ENCODE data around the gene SEH1L. TPM values are rescaled to one million over a fixed set of nuclear protein-coding genes. Genes with fewer than 3 reads are reported as not detected.

SEH1L gene
- total RNA-seq, 4 donors from 2014 or later = 21.9 to 55.5 (median 38.9) TPM

DNA sequence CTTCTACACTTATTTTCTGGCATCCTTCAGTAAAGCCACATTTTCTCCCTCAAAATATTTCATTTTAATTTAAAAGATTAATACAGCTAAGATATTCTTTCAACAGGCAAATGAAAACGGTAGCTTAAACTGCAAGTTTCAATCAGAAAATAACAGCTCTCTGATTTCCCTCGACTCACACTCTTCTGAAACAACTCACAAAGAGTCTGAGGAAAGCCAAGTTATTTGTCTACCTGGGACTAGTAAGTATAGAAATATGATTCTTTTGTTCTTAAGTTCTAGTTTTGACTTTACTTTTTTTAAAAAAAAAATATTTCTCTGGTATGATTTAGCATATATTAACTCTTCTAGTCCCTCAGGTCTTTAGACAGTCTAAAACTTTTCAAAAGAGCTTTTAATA is 70.6 kb downstream of the SEH1L start:
- intact Hi-C loops (cut with DNase I) = no loop called here
- peaks cover 7 to 83% (median 17%) of the 10 kb centered on the region in 3 donors for H3K36me3 ChIP-seq
- H3K27ac ChIP-seq = no peak overlapping the region
- WGBS, 2 donors = 55 to 83% methylated on average over 2 of the region's 2 CpGs
- no peaks in the 10 kb centered on the region for H3K27me3 ChIP-seq
- H3K9me3 ChIP-seq = peaks cover 0 to 4% (median 0%) of the 10 kb centered on the region in 3 donors
- DNase-seq = no peak
- peaks cover 0 to 13% (median 0%) of the 10 kb centered on the region in 3 donors for H3K4me1 ChIP-seq
- H3K4me3 ChIP-seq = no peak overlapping the region
- no peak for TF ChIP-seq POLR2A (IDR thresholded peaks at IDR 0.05)
- TF ChIP-seq, protein P1, sequence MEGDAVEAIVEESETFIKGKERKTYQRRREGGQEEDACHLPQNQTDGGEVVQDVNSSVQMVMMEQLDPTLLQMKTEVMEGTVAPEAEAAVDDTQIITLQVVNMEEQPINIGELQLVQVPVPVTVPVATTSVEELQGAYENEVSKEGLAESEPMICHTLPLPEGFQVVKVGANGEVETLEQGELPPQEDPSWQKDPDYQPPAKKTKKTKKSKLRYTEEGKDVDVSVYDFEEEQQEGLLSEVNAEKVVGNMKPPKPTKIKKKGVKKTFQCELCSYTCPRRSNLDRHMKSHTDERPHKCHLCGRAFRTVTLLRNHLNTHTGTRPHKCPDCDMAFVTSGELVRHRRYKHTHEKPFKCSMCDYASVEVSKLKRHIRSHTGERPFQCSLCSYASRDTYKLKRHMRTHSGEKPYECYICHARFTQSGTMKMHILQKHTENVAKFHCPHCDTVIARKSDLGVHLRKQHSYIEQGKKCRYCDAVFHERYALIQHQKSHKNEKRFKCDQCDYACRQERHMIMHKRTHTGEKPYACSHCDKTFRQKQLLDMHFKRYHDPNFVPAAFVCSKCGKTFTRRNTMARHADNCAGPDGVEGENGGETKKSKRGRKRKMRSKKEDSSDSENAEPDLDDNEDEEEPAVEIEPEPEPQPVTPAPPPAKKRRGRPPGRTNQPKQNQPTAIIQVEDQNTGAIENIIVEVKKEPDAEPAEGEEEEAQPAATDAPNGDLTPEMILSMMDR (IDR thresholded peaks at IDR 0.05) = no peak

DNA sequence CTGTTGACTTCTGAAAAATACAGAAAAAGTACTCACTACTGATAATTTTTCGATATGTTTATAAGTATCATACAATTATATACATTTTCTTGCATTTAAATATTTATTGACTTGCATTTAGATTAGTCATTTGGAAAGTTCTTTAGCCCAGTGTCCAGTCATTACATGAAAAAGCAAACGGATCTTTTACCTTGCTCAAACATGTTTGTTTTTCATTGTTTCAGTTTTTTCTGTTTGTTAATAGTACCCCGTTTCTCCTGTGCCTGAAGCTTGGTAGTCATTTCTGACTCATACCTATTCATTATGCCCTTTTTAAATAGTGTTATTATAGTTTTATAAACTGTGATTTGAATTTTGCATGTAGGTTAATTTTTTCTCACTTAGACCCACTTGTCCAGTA is 71.5 kb downstream of the SEH1L start:
- Histone ChIP-seq H3K4me1 (peaks cover 0 to 13% (median 0%) of the 10 kb centered on the region in 3 donors), H3K9me3 (peaks cover 0 to 4% (median 0%) of the 10 kb centered on the region in 3 donors), H3K27me3 (no peaks in the 10 kb centered on the region), H3K27ac (no peak overlapping the region), H3K4me3 (no peak overlapping the region), H3K36me3 (peaks cover 7 to 80% (median 13%) of the 10 kb centered on the region in 3 donors)
- TF ChIP-seq, protein P1 (IDR thresholded peaks at IDR 0.05) = no peak
- TF ChIP-seq POLR2A (IDR thresholded peaks at IDR 0.05) = no peak
- DNase-seq = no peak
- intact Hi-C loops (cut with DNase I) = no loop called here
- WGBS, 2 donors = 21 to 42% methylated on average over 3 of the region's 3 CpGs

DNA sequence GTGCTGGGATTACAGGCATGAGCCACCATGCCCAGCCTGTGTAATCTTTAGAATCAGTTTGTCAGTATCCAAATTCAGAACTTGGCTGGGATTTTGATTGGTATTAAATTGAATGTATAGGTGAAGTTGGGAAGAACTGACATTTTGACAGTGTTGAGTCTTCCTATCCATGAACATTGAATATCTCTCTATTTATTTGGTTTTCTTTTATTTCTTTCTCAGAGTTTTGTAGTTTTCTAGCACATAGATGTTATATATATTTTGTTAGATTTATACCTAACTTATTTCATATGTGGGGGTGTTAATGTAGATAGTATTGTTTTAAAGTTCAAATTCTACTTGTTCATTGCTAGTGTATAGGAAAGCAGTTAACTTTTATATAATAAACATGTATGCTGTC is 74.8 kb downstream of the SEH1L start:
- H3K36me3 ChIP-seq = peaks cover 0 to 80% (median 0%) of the 10 kb centered on the region in 3 donors
- H3K27ac ChIP-seq = no peak overlapping the region
- no peak for TF ChIP-seq POLR2A (IDR thresholded peaks at IDR 0.05)
- TF ChIP-seq, protein P1 (IDR thresholded peaks at IDR 0.05) = no peak
- intact Hi-C loops (cut with DNase I) = no loop called here
- peaks cover 0 to 4% (median 0%) of the 10 kb centered on the region in 3 donors for H3K9me3 ChIP-seq
- DNase-seq = no peak
- H3K4me3 ChIP-seq = no peak overlapping the region
- H3K27me3 ChIP-seq = no peaks in the 10 kb centered on the region
- H3K4me1 ChIP-seq = peaks cover 0 to 13% (median 0%) of the 10 kb centered on the region in 3 donors

DNA sequence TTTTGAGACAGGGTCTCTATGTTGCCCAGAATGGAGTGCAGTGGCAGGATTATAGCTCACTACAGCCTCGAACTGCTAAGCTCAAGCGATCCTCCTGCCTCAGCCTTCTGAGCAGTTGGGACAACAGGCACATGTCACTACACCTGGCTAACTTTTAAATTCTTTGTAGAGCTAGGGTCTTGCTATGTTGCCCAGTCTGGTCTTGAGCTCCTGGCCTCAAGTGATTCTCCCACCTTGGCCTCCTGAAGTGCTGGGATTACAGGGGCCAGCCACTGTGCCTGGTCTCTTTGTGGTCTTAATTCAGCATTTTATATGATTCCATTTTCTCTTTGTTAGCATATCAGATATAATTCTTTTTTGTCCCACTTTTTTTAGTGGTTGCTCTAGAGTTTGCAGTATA is 77.4 kb downstream of the SEH1L start:
- intact Hi-C loops (cut with DNase I) = no loop called here
- Histone ChIP-seq H3K27me3 (no peaks in the 10 kb centered on the region), H3K4me3 (no peak overlapping the region), H3K4me1 (no peaks in the 10 kb centered on the region), H3K27ac (no peak overlapping the region), H3K9me3 (peaks cover 0 to 4% (median 0%) of the 10 kb centered on the region in 3 donors), H3K36me3 (peaks cover 0 to 80% (median 0%) of the 10 kb centered on the region in 3 donors)
- no peak for DNase-seq
- 83 to 100% methylated on average over 1 to 2 of the region's 2 CpGs for WGBS, 2 donors
- no peak for TF ChIP-seq POLR2A (IDR thresholded peaks at IDR 0.05)
- TF ChIP-seq, protein P1 (IDR thresholded peaks at IDR 0.05) = no peak

DNA sequence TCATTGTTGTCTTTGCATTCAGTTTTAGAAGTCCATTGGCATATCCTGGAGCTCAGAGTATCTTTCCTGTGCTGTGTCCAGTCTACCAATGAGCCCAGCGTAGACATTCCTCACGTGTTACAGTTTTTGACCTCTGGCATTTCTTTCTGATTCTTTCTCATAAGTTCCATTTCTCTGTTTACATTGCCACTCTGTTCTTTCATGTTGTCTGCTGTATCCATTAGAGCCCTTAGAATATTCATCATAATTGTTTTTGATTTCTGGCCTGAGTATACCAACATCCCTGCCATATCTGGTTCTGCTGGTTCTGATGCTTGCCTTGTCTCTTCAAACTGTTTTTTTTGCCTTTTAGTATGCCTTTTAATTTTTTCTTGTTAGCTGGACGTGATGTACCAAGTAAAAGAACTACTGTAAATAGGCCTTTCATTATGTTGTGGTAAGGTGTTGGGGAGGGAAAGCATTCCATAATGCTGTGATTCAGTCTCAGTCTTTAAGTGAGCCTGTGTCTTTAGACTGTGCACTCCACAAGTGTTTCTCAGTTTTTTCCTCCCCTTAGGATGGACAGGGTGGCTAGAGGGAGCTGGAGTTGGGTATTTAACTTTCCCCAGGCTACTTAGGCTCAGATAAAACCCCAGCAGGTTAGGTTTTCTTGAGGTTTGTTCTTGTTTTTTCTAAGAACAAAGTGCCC is 78.9 kb downstream of the SEH1L start:
- peaks cover 0 to 4% (median 0%) of the 10 kb centered on the region in 3 donors for H3K9me3 ChIP-seq
- TF ChIP-seq, protein P1 (IDR thresholded peaks at IDR 0.05) = no peak
- TF ChIP-seq POLR2A (IDR thresholded peaks at IDR 0.05) = no peak
- H3K36me3 ChIP-seq = peaks cover 0 to 89% (median 7%) of the 10 kb centered on the region in 3 donors

More for the DNA sequence above, 78.9 kb downstream of the SEH1L start:
- Histone ChIP-seq H3K4me3 (no peak overlapping the region), H3K27me3 (no peaks in the 10 kb centered on the region), H3K4me1 (no peaks in the 10 kb centered on the region), H3K27ac (no peak overlapping the region)
- WGBS, 2 donors = 74 to 82% methylated on average over 3 of the region's 3 CpGs
- DNase-seq = no peak
- intact Hi-C loops (cut with DNase I) = no loop called here

All from esophagus squamous epithelium (tissue), 5 donors.